Hematopoietic multipotent progenitor cell treated with erythropoietin and hydrocortisone succinate and interleukin-3 and kit ligand, for 8 days (in vitro differentiated cells): Measurements from ENCODE around the gene IGSF3.
"Not testable (repeated sequence)": the region's sequence is repeated elsewhere in the genome, so short reads cannot be mapped to it uniquely, and the experiment has no call there.

ENCODE experiments used
- DNase-seq: peaks from one replicate; pipeline ENCODE4 v3.0.0-alpha.2; 2015

Gene IGSF3

GRCh38 chr1:116593977-116594376 is 73.6 kb downstream of the IGSF3 start:
- not testable (repeated sequence) for DNase-seq

- DNase-seq: not testable (repeated sequence)
Measured at GRCh38 chr1:116593401-116593800, 74.1 kb downstream of the IGSF3 start.

GRCh38 chr1:116591951-116592605 is 75.5 kb downstream of the IGSF3 start:
- DNase-seq: not testable (repeated sequence)

GRCh38 chr1:116591006-116591950 is 76.3 kb downstream of the IGSF3 start:
- DNase-seq: not testable (repeated sequence)

GRCh38 chr1:116590359-116591005 is 77.1 kb downstream of the IGSF3 start:
- not testable (repeated sequence) for DNase-seq

- not testable (repeated sequence) for DNase-seq
Measured at GRCh38 chr1:116589101-116589735, 78.3 kb downstream of the IGSF3 start.

GRCh38 chr1:116587501-116588227 is 79.9 kb downstream of the IGSF3 start:
- DNase-seq: no peak

- DNase-seq: no peak
Measured at GRCh38 chr1:116586741-116587143, 80.8 kb downstream of the IGSF3 start.

- no peak for DNase-seq
Measured at GRCh38 chr1:116585886-116586285, 81.6 kb downstream of the IGSF3 start.

- no peak for DNase-seq
Measured at GRCh38 chr1:116581323-116581885, 86.1 kb downstream of the IGSF3 start.

- DNase-seq: no peak
Measured at GRCh38 chr1:116580446-116581322, 86.8 kb downstream of the IGSF3 start.

GRCh38 chr1:116579259-116579875 is 88.2 kb downstream of the IGSF3 start:
- no peak for DNase-seq

- DNase-seq: no peak
Measured at GRCh38 chr1:116578581-116578980, 89.0 kb downstream of the IGSF3 start.

- no peak for DNase-seq
Measured at GRCh38 chr1:116577759-116578314, 89.7 kb downstream of the IGSF3 start.

- DNase-seq: peak; percentile 83
Measured at GRCh38 chr1:116574581-116575291, 92.8 kb downstream of the IGSF3 start.

GRCh38 chr1:116573431-116574095 is 94.0 kb downstream of the IGSF3 start:
- peak; percentile 90 for DNase-seq

- no peak for DNase-seq
Measured at GRCh38 chr1:116572771-116573430, 94.6 kb downstream of the IGSF3 start.

- peak; percentile 58 for DNase-seq
Measured at GRCh38 chr1:116572099-116572498, 95.4 kb downstream of the IGSF3 start.
